NCI-H2081 treated with DMSO at 0.1 percent for 48 hours (cell line): Measurements from ENCODE around the gene PNPLA6.

Source experiments
- DNase-seq: peaks from one replicate; lab custom pipeline; 2025; lab: John Stamatoyannopoulos, UW

Gene PNPLA6

DNA sequence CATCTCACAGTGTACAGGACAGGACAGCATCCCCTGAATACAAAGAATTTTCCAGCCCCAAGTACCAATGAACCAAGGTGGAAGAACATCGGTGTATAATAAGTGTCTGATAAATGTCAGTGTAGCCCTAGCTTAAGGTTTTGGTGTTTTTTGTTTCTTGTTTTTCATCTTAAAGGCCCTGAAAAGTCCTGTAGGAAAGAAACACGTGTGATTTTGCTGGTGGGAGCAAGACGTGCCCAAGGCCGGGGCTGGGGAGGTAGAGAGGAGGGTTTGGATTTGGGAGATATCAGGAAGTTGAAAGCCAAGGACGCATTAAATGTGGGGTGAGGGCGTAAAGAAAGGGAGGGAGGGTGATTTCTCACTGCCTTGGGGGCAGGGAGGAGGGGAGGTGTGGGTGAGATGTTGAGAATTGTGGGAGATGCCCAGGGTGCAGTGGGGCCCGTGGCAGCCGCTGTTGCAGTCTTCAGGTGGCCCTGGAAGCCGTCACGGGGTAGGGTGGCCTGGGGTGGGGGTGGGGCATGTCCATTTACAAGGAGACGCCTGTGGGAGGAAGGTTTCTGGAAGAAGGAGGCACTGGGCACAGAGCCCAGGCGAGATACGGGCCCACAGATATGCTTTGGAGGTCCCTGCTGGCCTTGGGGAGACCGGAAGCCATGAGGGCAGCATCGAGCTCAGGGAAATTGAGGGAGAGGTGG lies 66.9 kb downstream of the PNPLA6 start:
- no peak for DNase-seq

DNA sequence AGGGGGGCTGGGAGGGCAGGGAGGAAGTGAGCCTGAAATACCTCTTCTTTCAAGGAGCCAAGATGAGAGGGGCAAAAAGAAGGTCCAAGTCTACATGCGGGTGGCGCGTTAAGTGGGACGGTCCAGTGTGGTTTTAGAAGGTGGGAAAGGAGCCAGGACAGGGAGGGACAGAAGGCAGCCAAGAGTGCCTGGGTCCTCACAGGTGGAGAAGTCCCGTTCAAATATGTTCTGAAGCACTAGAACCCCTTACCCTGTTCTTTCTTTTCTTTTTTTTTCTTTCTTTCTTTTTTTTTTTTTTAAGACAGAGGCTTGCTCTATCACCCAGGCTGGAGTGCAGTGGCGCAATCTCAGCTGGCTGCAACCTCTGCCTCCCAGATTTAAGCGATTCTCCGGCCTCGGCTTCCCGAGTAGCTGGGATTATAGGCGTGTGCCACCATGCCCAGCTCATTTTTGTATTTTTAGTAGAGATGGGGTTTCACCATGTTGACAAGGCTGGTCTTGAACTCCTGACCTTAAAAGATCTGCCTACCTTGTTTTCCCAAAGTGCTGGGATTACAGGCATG lies 67.5 kb downstream of the PNPLA6 start:
- DNase-seq, result no peak

GRCh38 chr19:7603919-7604318 lies 68.4 kb downstream of the PNPLA6 start:
- DNase-seq, result no peak

GRCh38 chr19:7605490-7606222 lies 70.1 kb downstream of the PNPLA6 start:
- DNase-seq, result no peak

GRCh38 chr19:7606289-7606688 lies 70.8 kb downstream of the PNPLA6 start:
- DNase-seq, result no peak

DNA sequence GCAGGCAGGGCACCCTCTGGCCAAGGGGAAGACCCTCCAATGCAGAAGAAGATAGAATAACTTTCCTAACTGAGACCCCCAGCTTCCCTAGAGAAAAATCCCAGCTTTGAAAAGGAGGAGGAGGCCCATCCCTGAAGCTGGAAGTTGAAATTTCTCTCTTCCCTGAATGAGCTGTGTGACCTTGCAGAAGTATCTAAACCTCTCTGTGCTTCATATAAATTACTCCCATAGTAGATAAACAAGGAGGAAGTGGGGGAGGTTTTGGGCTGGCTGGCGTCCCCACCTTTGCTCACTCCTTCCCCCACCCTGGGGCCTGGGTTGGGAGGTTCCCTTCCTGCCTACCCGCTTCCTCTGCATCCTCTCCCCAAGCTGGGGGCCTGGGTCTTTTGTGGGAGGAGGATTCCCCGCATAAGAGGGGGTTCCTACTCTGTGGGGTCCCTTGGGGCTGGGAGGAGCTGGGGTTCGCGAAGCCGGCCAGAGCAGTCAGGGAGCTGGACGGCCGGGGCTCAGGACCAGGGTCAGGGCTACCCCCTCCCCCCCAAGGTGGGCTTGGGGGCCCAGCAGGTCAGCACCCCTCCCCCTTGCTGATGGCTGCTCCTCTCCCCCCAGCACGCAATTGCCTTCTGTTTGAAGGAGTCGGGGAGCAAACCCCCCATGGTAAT lies 71.8 kb downstream of the PNPLA6 start:
- no peak for DNase-seq

DNA sequence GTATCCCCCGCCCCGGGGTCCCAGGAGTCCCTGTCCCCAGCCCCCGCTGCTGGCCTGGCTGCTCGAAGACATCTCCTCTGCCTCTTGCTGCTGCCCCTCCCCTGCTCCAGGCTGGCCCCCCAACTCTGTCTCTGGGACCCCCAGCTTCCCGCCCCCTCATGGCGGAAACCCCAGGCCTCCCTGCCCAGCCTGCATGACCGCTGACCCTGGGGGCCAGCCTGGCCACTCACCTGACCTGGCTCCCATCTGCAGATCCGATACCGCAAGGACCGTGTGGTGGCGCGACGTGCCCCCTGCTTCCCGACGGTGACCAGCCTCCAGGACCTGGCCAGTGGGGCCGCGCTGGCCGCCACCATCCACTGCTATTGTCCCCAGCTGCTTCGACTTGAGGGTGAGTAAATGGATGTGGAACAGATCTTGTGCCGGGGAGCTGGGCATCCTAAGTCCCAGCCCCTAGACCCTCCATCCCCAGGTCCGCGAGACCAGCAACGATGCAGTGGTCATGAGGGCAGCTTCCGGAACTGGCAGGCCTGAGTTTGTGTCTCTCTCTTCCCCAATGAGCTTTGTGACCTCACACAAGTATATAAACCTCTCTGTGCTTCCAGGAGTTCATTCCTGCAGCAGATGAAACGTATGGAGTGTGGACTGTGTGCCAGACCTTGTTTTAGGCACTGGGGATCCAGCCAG lies 72.5 kb downstream of the PNPLA6 start:
- no peak for DNase-seq

DNA sequence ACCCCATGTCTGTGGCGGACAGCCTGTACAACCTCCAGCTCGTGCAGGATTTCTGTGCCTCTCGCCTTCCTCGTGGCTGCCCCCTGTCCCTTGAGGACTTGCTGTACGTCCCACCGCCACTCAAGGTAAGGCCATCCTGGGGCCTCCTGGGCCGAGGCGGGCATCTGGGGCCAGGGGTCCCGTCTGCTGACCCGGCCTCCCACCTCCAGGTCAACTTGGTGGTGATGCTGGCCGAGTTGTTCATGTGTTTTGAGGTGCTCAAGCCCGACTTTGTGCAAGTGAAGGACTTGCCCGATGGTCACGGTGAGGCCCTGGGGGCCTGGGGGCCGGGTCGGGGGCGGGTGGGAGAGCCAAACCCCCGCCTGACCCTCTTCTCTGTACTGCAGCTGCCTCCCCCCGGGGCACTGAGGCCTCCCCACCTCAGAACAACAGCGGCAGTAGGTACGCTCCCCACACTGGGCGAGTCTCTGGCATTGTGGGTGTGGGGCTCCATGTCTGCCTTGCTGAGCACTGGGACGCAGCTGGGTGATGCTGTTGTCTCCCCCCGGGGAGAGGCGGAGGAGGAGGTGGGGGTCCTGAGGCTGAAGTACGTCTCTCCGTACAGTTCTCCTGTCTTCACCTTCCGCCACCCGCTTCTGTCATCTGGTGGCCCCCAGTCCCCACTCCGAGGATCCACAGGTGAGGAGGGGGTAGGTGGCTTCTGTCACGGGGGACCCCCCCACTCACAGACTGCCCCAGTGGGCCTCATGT lies 75.1 kb downstream of the PNPLA6 start:
- DNase-seq, result no peak
